Stimulated activated CD4-positive, alpha-beta T cell treated with anti-CD3 and anti-CD28 coated beads, Interleukin-4, amount 100 ng/mL, for 24 hours (primary cell): Measurements from ENCODE around the gene S100A2.
"Not testable (repeated sequence)": the region's sequence is repeated elsewhere in the genome, so short reads cannot be mapped to it uniquely, and the experiment has no call there.

Experiments used
- DNase-seq: peaks from one replicate; pipeline ENCODE4 v3.0.0-alpha.2; 2020

S100A2 gene

DNA sequence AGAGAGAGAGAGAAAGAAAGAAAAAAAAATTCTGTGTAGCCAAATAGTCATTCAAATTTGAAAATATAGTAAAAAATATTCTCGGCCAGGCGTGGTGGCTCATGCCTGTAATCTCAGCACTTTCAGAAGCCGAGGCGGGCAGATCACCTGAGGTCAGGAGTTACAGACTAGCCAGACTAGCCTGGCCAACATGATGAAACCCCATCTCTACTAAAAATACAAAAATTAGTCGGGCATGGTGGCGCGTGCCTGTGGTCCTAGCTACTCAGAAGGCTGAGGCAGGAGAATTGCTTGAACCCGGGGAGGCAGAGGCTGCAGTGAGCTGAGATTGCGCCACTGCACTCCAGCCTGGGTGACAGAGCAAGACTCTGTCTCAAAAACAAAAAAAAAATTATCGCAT, 22.4 kb upstream of the S100A2 start:
- not testable (repeated sequence) for DNase-seq

GRCh38 chr1:153587314-153587713, 21.7 kb upstream of the S100A2 start:
- DNase-seq, result no peak

DNA sequence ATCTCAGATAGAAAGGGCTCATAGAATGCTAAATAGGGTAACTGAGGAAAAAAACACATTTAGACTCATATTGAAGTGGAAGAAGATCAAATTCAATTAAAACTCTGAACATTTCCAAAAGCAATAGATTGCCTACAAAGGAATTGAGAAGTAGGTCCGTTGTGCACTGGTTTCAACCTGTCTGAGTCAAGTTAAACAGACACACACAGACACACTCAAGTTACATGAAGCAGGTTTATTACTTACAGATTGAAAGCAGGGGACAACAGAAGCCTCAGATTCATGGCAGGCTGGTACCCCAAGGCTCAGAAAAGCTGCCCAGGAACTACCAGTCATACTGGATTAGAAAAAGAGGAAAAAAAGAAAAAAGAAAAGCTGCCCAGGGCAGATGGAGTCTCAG, 20.7 kb upstream of the S100A2 start:
- DNase-seq, result no peak

DNA sequence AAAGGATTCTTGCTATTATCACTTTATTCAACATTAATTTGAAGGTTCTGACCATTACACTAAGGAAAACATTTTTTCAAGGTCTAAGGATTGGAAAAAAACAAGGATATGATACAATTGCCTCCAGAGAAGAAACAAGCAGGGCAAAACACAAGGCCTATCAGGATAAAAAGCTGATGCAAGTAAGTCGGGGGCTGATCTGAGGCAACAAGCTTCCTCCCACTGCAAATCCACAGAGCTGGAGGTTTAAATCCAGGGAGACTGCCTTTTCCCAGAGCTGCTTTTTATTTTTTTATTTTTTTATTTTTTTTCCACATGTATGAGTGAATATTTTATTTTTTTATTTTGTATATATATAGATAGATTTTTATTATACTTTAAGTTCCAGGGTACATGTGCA, 19.4 kb upstream of the S100A2 start:
- no peak for DNase-seq

- DNase-seq, result no peak
Measured at GRCh38 chr1:153583976-153584375, 18.3 kb upstream of the S100A2 start.

DNA sequence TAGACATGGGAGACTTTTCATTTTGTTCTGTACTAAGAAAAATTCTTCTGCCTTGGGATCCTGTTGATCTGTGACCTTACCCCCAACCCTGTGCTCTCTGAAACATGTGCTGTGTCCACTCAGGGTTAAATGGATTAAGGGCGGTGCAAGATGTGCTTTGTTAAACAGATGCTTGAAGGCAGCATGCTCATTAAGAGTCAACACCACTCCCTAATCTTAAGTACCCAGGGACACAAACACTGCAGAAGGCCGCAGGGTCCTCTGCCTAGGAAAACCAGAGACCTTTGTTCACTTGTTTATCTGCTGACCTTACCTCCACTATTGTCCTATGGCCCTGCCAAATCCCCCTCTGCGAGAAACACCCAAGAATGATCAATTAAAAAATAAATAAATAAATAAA, 17.9 kb upstream of the S100A2 start:
- DNase-seq, result not testable (repeated sequence)

DNA sequence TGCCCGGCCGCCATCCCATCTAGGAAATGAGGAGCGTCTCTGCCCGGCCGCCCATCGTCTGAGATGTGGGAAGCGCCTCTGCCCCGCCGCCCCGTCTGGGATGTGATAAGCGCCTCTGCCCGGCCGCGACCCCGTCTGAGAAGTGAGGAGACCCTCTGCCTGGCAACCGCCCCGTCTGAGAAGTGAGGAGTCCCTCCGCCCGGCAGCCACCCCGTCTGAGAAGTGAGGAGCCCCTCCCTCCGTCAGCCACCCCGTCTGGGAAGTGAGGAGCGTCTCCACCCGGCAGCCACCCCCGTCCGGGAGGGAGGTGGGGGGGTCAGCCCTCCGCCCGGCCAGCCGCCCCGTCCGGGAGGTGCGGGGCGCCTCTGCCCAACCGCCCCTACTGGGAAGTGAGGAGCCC, 17.2 kb upstream of the S100A2 start:
- DNase-seq, result not testable (repeated sequence)

GRCh38 chr1:153578936-153579335, 13.3 kb upstream of the S100A2 start:
- DNase-seq, result no peak

DNA sequence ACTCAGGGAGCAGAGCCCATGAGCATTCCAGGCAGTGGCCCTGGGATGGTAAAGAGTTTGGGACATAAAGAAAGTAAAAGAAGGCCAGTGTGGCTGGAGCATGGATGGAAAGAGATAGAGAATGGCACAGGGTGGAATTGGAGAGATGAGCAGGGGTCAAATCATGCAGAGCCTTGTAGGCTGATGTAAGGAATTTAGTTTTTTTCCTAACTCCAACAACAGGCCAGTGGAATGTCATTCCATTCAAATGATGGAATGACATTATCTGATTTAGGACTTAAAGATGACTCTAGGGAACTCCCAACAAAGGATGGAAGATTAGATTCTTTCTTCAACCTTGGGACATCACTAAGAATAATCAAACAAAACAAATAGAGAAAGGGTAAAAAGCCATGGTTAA, 12.8 kb upstream of the S100A2 start:
- DNase-seq, result no peak

GRCh38 chr1:153577624-153578051, 12.0 kb upstream of the S100A2 start:
- no peak for DNase-seq

- DNase-seq, result no peak
Measured at GRCh38 chr1:153577138-153577537, 11.5 kb upstream of the S100A2 start.

DNA sequence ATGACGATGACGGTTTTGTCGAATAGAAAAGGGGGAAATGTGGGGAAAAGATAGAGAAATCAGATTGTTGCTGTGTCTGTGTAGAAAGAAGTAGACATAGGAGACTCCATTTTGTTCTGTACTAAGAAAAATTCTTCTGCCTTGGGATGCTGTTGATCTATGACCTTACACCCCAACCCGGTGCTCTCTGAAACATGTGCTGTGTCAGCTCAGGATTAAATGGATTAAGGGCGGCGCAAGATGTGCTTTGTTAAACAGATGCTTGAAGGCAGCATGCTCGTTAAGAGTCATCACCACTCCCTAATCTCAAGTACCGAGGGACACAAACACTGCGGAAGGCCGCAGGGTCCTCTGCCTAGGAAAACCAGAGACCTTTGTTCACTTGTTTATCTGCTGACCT, 9.9 kb upstream of the S100A2 start:
- DNase-seq, result not testable (repeated sequence)

GRCh38 chr1:153575081-153575491, 9.4 kb upstream of the S100A2 start:
- DNase-seq, result not testable (repeated sequence)

- DNase-seq, result no peak
Measured at GRCh38 chr1:153573351-153573750, 7.7 kb upstream of the S100A2 start.

GRCh38 chr1:153572569-153573015, 6.9 kb upstream of the S100A2 start:
- peak; percentile 63 for DNase-seq

GRCh38 chr1:153571706-153572105, 6.1 kb upstream of the S100A2 start:
- no peak for DNase-seq

GRCh38 chr1:153570874-153571273, 5.2 kb upstream of the S100A2 start:
- DNase-seq, result no peak

GRCh38 chr1:153569465-153569864, 3.8 kb upstream of the S100A2 start:
- DNase-seq, result no peak

- peak; percentile 85 for DNase-seq
Measured at GRCh38 chr1:153568367-153569099, 2.9 kb upstream of the S100A2 start.

GRCh38 chr1:153567621-153568366, 2.1 kb upstream of the S100A2 start:
- peak; percentile 64 for DNase-seq

DNA sequence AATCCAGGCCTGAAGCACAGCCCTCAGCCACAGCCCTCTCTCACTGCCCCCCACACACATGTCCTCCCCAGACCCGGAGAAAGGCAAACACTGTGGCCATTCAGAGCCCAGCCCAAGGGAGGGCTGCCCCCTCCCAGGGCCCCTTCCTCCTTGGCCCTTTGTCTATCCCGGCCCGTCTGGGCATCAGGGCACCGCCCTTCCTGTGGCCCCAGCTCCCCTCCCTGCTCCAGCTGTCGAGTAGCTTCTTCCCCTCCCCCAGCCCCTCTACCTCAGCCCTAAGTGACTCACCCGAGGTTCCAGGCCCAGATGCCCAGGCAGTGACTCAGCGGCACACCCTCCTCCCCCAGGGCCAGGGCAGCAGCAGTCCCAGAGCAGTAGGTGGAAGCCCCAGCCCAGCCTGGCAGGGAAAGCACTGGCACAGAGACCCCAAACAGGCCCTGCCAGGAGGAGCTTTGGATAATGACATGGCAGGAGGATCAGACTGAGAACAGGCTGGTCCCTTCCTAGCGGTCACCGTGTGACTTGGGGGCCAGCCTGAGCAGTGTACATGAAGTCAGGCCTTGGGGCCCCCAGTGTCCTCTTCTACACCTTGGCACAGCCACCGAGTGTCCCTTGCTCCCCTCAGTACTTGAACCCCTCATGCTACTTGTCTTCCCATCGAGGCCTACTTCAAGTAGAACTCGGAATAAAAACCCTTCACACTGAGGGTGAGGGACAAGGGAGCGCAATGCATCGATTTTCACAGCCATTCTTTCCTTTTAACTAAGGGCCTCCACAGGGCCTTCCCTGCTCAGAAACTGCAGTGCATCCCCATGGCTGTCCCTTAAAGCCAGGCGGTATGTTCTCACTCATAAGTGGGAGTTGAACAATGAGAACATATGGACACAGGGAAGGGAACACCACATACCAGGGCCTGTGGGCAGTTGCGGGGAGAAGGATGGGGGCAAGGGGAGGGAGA, 1.0 kb upstream of the S100A2 start:
- DNase-seq, result peak; percentile 91

- DNase-seq, result no peak
Measured at GRCh38 chr1:153563991-153564390, 1.7 kb downstream of the S100A2 start.

DNA sequence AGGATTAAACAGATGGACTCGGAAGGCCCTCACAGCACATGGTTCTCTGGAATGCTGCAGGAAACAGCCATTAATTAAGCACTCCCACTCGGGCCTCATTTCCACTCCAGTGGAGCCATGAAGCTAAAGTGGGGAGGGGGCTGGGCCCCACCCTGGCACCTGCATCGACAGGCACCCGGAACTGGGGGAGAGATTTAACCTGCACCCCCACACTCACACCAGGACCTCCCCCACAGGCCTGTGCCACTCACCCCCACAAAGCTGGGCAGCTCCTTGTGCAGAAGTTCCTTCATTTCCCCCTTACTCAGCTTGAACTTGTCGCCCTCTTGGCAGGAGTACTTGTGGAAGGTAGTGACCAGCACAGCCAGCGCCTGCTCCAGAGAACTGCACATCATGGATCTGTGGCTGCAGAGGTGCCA, 2.2 kb downstream of the S100A2 start:
- no peak for DNase-seq
